Measurements from ENCODE around the gene IL36RN. TPM values are rescaled to one million over a fixed set of nuclear protein-coding genes. Genes with fewer than 3 reads are reported as not detected.
A peak's percentile ranks its signal among the peaks of the same experiment; 100 is the strongest.

The IL36RN gene
- total and polyA plus RNA-seq, 4 donors = not detected

DNA sequence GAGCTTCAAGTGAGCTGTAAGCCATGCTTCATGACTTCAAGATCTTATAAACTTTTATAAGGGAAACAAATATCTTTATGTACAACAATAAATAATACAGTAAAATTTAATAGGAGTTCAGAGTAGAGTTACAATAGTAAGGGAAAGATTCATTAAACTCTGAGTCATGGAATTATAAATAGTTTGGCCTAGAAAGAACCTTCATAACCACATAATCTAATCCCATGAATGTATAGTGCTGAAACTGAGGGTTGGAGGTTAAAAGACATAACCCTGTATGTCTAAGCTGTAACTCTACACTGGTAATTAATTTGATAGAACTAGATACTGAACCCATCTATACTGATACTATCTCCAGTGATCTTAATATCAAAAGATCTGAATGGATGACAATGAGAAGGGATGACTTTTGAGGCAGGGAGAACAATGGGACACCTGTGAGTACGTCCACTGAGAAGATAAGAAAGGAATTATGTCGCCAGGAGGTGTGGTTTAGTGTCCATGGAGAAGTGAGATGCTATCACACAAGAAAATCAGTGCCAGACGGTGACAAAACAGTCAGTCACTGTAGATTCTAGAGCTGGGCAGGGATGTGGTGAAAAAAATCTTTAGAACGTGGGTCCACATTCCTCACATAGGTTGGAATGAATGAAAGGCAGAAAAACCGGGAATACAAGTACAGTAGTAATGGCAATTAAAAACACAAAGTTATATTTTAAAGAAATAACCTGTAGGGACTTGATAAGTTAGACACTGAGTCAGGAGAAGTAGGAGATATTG is 9.9 kb downstream of the IL36RN start (continued):
- TF ChIP-seq REST (IDR thresholded peaks at IDR 0.05) (no peak), GABPA (IDR thresholded peaks at IDR 0.05 in 1 of 2, conservative IDR thresholded peaks at IDR 0.05 in 1 of 2) (no peak), HNF4G (IDR thresholded peaks at IDR 0.05) (no peak), RXRA (IDR thresholded peaks at IDR 0.05) (no peak), YY1 (IDR thresholded peaks at IDR 0.05) (no peak), HNF4A (conservative IDR thresholded peaks at IDR 0.05) (no peak), SP1 (IDR thresholded peaks at IDR 0.05) (no peak), TAF1 (conservative IDR thresholded peaks at IDR 0.05) (no peak), FOXA1 (IDR thresholded peaks at IDR 0.05) (no peak)
- TF ChIP-seq, protein P1, sequence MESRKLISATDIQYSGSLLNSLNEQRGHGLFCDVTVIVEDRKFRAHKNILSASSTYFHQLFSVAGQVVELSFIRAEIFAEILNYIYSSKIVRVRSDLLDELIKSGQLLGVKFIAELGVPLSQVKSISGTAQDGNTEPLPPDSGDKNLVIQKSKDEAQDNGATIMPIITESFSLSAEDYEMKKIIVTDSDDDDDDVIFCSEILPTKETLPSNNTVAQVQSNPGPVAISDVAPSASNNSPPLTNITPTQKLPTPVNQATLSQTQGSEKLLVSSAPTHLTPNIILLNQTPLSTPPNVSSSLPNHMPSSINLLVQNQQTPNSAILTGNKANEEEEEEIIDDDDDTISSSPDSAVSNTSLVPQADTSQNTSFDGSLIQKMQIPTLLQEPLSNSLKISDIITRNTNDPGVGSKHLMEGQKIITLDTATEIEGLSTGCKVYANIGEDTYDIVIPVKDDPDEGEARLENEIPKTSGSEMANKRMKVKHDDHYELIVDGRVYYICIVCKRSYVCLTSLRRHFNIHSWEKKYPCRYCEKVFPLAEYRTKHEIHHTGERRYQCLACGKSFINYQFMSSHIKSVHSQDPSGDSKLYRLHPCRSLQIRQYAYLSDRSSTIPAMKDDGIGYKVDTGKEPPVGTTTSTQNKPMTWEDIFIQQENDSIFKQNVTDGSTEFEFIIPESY (IDR thresholded peaks at IDR 0.05) = no peak

DNA sequence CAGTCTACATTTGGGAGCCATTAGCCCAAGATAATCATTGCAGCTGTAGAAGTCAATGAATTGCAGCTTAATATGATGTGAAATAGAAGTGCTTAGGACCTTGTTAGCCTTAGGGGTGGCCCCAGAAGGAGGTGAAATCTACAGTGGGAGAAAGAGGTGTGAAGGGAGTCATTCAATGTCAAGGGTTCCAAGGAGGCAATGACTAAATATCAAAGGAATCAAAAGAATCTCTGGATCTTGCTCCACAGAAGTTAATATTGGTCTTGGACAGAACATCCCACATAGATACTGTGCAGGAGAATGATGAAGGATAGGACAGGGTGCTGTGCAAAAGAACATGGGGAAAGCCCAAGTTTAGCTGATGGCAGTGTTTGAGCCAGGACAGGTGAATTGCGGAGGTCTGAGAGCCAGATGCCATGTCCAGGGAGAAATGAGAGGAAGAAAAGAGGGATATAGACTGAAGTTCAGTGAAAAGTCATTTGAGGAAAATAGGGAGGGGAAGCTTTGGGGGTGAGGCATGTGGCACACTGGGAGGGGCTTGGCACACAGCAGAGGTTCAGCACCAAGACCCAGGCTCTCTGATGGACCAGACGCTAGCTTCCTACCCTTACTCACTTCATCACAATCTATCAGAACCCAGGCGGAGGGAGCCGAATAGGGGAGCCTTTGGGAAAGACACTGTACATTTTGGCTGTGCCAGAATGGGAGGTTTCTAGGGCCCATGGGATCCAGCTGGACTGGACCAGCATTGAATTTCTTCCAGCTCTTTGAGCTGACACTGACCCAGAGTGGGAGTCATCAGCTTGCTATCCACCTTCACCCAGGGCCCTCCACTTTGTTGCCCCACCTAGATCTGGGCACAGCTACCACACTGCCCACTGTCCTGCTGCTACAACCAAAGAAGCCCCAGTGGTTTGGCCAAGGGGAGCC is 10.9 kb downstream of the IL36RN start:
- no peak overlapping the region for H3K27ac ChIP-seq (ENCODE audit: low read depth in 1 of 2, low read length in 2 of 2)
- peaks cover 0 to 3% (median 0%) of the 10 kb centered on the region in 4 donors for H3K9me3 ChIP-seq (ENCODE audit: control insufficient read depth in 4 of 4, low read length in 3 of 4)
- no peaks in the 10 kb centered on the region for H3K27me3 ChIP-seq (ENCODE audit: control insufficient read depth in 4 of 4, insufficient read depth in 4 of 4, low read length in 3 of 4)
- no peak overlapping the region for H3K4me3 ChIP-seq (ENCODE audit: low read depth in 1 of 3, low read length in 3 of 3)
- no peak overlapping the region for H3K9ac ChIP-seq (ENCODE audit: low read depth in 1 of 2, low read length in 2 of 2)
- WGBS = 92% methylated on average over 4 of the region's 4 CpGs
- peak; percentile 1 for DNase-seq (ENCODE audit: low spot score)
- H3K36me3 ChIP-seq (ENCODE audit: control insufficient read depth in 4 of 4, insufficient read depth in 3 of 4, low read depth in 1 of 4, low read length in 3 of 4) = no peaks in the 10 kb centered on the region
- no peaks in the 10 kb centered on the region for H3K4me1 ChIP-seq (ENCODE audit: control insufficient read depth in 4 of 4, insufficient read depth in 4 of 4, low read length in 3 of 4)
- TF ChIP-seq HNF4G (IDR thresholded peaks at IDR 0.05) = no peak
- no peak for TF ChIP-seq RXRA (IDR thresholded peaks at IDR 0.05)
- TF ChIP-seq SP1 (IDR thresholded peaks at IDR 0.05) = no peak
- TF ChIP-seq GABPA (IDR thresholded peaks at IDR 0.05 in 1 of 2, conservative IDR thresholded peaks at IDR 0.05 in 1 of 2) = no peak
- TF ChIP-seq EGR1 (IDR thresholded peaks at IDR 0.05; ENCODE audit: low read depth in 2 of 2) = no peak
- TF ChIP-seq TAF1 (conservative IDR thresholded peaks at IDR 0.05) = no peak
- no peak for TF ChIP-seq ATF3 (IDR thresholded peaks at IDR 0.05)
- no peak for TF ChIP-seq HNF4A (conservative IDR thresholded peaks at IDR 0.05)
- no peak for TF ChIP-seq NR2F2 (IDR thresholded peaks at IDR 0.05)
- no peak for TF ChIP-seq MAX (IDR thresholded peaks at IDR 0.05)
- no peak for TF ChIP-seq FOXA1 (IDR thresholded peaks at IDR 0.05)
- no peak for TF ChIP-seq CTCF (IDR thresholded peaks at IDR 0.05; ENCODE audit: low read depth, low read length, missing input control)
- TF ChIP-seq RAD21 (IDR thresholded peaks at IDR 0.05) = no peak
- no peak for TF ChIP-seq REST (IDR thresholded peaks at IDR 0.05)
- no peak for TF ChIP-seq JUND (IDR thresholded peaks at IDR 0.05)
- TF ChIP-seq, protein P1 (IDR thresholded peaks at IDR 0.05) = no peak
- no peak for TF ChIP-seq YY1 (IDR thresholded peaks at IDR 0.05)

Data from liver (tissue), 9 donors.